Loucy (cell line): ENCODE data around the gene TMCC3.

Source experiments
- H2AFZ ChIP-seq: fragments of 200-600 bp; sonication (generic); 2 replicates; pipeline ENCODE4 v1.6.0; 2016; ENCODE audit warnings: antibody characterized with exemption, mild to moderate bottlenecking, low read length, moderate library complexity
- H3F3A ChIP-seq: fragments of 200-600 bp; 2 replicates; pipeline ENCODE4 v1.6.0; 2016; ENCODE audit warnings: antibody characterized with exemption, low read depth, mild to moderate bottlenecking
- H3K27me3 ChIP-seq: fragments of 200-600 bp; sonication (generic); 2 replicates; pipeline ENCODE4 v1.6.1; 2014; ENCODE audit warnings: low read length, mild to moderate bottlenecking; ENCODE audit not compliant: insufficient read depth, poor library complexity, severe bottlenecking
- H3K36me3 ChIP-seq: fragments of 200-600 bp; sonication (generic); 2 replicates; pipeline ENCODE4 v1.6.1; 2016; ENCODE audit warnings: low read length; ENCODE audit not compliant: insufficient read depth
- H3K4me1 ChIP-seq: fragments of 200-600 bp; sonication (generic); 2 replicates; pipeline ENCODE4 v1.5.1; 2014; ENCODE audit warnings: low read length, mild to moderate bottlenecking; ENCODE audit not compliant: insufficient read depth, poor library complexity, severe bottlenecking
- H3K4me2 ChIP-seq: fragments of 200-600 bp; sonication (generic); 2 replicates; pipeline ENCODE4 v1.6.0; 2014; ENCODE audit warnings: antibody characterized with exemption, low read length, low read depth, mild to moderate bottlenecking; ENCODE audit not compliant: poor library complexity, severe bottlenecking
- H3K4me3 ChIP-seq: fragments of 200-600 bp; sonication (generic); 2 replicates; pipeline ENCODE4 v1.5.1; 2014; ENCODE audit warnings: low read length, mild to moderate bottlenecking, mixed read lengths; ENCODE audit not compliant: poor library complexity, severe bottlenecking
- H3K79me2 ChIP-seq: fragments of 200-600 bp; sonication (generic); 2 replicates; pipeline ENCODE4 v1.6.1; 2014; ENCODE audit warnings: low read length; ENCODE audit not compliant: insufficient read depth
- H3K9ac ChIP-seq: fragments of 200-600 bp; sonication (generic); 2 replicates; pipeline ENCODE4 v1.6.0; 2014; ENCODE audit warnings: mild to moderate bottlenecking, low read depth, low read length, moderate library complexity; ENCODE audit not compliant: poor library complexity, severe bottlenecking
- H3K9me2 ChIP-seq: fragments of 200-600 bp; sonication (generic); replicated peaks from 2 replicates; pipeline ENCODE4 v1.6.1; 2016; ENCODE audit warnings: low read depth, low read length, mixed read lengths
- H3K9me3 ChIP-seq: fragments of 200-600 bp; sonication (generic); 2 replicates; pipeline ENCODE4 v1.6.1; 2014; ENCODE audit warnings: mild to moderate bottlenecking, antibody characterized with exemption, low read length, low read depth; ENCODE audit not compliant: insufficient read depth
- H4K20me1 ChIP-seq: fragments of 200-600 bp; sonication (generic); 2 replicates; pipeline ENCODE4 v1.6.0; 2014; ENCODE audit warnings: antibody characterized with exemption, low read length, mild to moderate bottlenecking; ENCODE audit not compliant: insufficient read depth, poor library complexity, severe bottlenecking
- CTCF ChIP-seq: fragments of 200-600 bp; sonication (generic); conservative IDR thresholded peaks from 2 replicates; pipeline ENCODE4 v1.5.1; 2014; ENCODE audit warnings: mild to moderate bottlenecking, antibody characterized with exemption, low read length
- EZH2phosphoT487 ChIP-seq: fragments of 200-600 bp; IDR thresholded peaks from 2 replicates; pipeline ENCODE4 v1.6.1; 2018; ENCODE audit warnings: antibody characterized with exemption, mild to moderate bottlenecking, moderate library complexity, borderline replicate concordance

The TMCC3 gene

GRCh38 chr12:94525951-94526350, 124.4 kb downstream of the TMCC3 start:
- TF ChIP-seq CTCF = no peak
- TF ChIP-seq EZH2phosphoT487 = no peak
- H3K4me1 ChIP-seq = no peaks in the 10 kb centered on the region
- H3F3A ChIP-seq = no peaks in the 10 kb centered on the region
- no peaks in the 10 kb centered on the region for H3K9me2 ChIP-seq
- no peak overlapping the region for H3K4me2 ChIP-seq
- H3K9me3 ChIP-seq = no peaks in the 10 kb centered on the region
- H2AFZ ChIP-seq = no peak overlapping the region
- no peaks in the 10 kb centered on the region for H3K27me3 ChIP-seq
- no peaks in the 10 kb centered on the region for H3K36me3 ChIP-seq
- no peaks in the 10 kb centered on the region for H3K79me2 ChIP-seq
- H4K20me1 ChIP-seq = no peaks in the 10 kb centered on the region
- no peak overlapping the region for H3K9ac ChIP-seq
- H3K4me3 ChIP-seq = no peak overlapping the region
